Parathyroid adenoma (tissue), 2 donors: ENCODE data around the gene USH2A.

Experiments used
- H2AFZ ChIP-seq: fragments of 300-600 bp; sonication (generic); one replicate; pipeline ENCODE4 v1.7.0; 2017; ENCODE audit warnings: antibody characterized with exemption, mild to moderate bottlenecking
- H3K27ac ChIP-seq: fragments of 300-600 bp; sonication (generic); one replicate; pipeline ENCODE4 v1.7.0; 2017
- H3K27me3 ChIP-seq: fragments of 300-600 bp; sonication (generic); one replicate; pipeline ENCODE4 v1.7.0; 2017; ENCODE audit warnings: low read length; ENCODE audit not compliant: control insufficient read depth, insufficient read depth
- H3K36me3 ChIP-seq: fragments of 300-600 bp; sonication (generic); one replicate; pipeline ENCODE4 v1.7.0; 2017; ENCODE audit warnings: low read length; ENCODE audit not compliant: control insufficient read depth, insufficient read depth
- H3K4me1 ChIP-seq: fragments of 300-600 bp; sonication (generic); one replicate; pipeline ENCODE4 v1.7.0; 2017; ENCODE audit warnings: control low read depth
- H3K4me2 ChIP-seq: fragments of 300-600 bp; sonication (generic); one replicate; pipeline ENCODE4 v1.7.0; 2017; ENCODE audit warnings: low read length
- H3K4me3 ChIP-seq: fragments of 300-600 bp; sonication (generic); one replicate; pipeline ENCODE4 v1.7.0; 2017; ENCODE audit warnings: low read depth, low read length
- H3K79me2 ChIP-seq: fragments of 300-600 bp; sonication (generic); one replicate; pipeline ENCODE4 v1.7.0; 2017; ENCODE audit warnings: control low read depth
- H3K9ac ChIP-seq: fragments of 300-600 bp; sonication (generic); one replicate; pipeline ENCODE4 v1.7.0; 2017; ENCODE audit warnings: mild to moderate bottlenecking
- H3K9me3 ChIP-seq: fragments of 300-600 bp; sonication (generic); one replicate; pipeline ENCODE4 v1.7.0; 2017; ENCODE audit warnings: low read length; ENCODE audit not compliant: control insufficient read depth
- CTCF ChIP-seq: fragments of 300-600 bp; sonication (generic); IDR thresholded peaks from one replicate; pipeline ENCODE4 v1.7.0; 2017; ENCODE audit warnings: antibody characterized with exemption, mild to moderate bottlenecking
- donor health status: primary hyperparathyroidism.

The USH2A gene

GRCh38 chr1:215761446-215761845 is 661.8 kb downstream of the USH2A start:
- H2AFZ ChIP-seq: no peak overlapping the region
- no peak overlapping the region for H3K9ac ChIP-seq
- no peak overlapping the region for H3K4me2 ChIP-seq
- H3K27ac ChIP-seq: no peak overlapping the region
- no peak for TF ChIP-seq CTCF
- H3K9me3 ChIP-seq: no peaks in the 10 kb centered on the region
- no peaks in the 10 kb centered on the region for H3K4me1 ChIP-seq
- no peak overlapping the region for H3K4me3 ChIP-seq
- H3K27me3 ChIP-seq: no peaks in the 10 kb centered on the region
- no peaks in the 10 kb centered on the region for H3K36me3 ChIP-seq
- H3K79me2 ChIP-seq: no peaks in the 10 kb centered on the region

- no peak for TF ChIP-seq CTCF
- H2AFZ ChIP-seq: no peak overlapping the region
- no peaks in the 10 kb centered on the region for H3K9me3 ChIP-seq
- H3K4me1 ChIP-seq: no peaks in the 10 kb centered on the region
- H3K4me2 ChIP-seq: no peak overlapping the region
- no peaks in the 10 kb centered on the region for H3K79me2 ChIP-seq
- no peak overlapping the region for H3K27ac ChIP-seq
- no peak overlapping the region for H3K4me3 ChIP-seq
- no peak overlapping the region for H3K9ac ChIP-seq
- no peaks in the 10 kb centered on the region for H3K36me3 ChIP-seq
- H3K27me3 ChIP-seq: no peaks in the 10 kb centered on the region
These were observed 669.1 kb downstream of the USH2A start for GRCh38 chr1:215754112-215754511.

GRCh38 chr1:215749414-215749813 is 673.8 kb downstream of the USH2A start:
- no peak overlapping the region for H3K4me2 ChIP-seq
- no peaks in the 10 kb centered on the region for H3K36me3 ChIP-seq
- no peaks in the 10 kb centered on the region for H3K79me2 ChIP-seq
- H3K4me1 ChIP-seq: no peaks in the 10 kb centered on the region
- H3K27ac ChIP-seq: no peak overlapping the region
- H3K27me3 ChIP-seq: no peaks in the 10 kb centered on the region
- H3K9ac ChIP-seq: no peak overlapping the region
- no peak overlapping the region for H3K4me3 ChIP-seq
- H3K9me3 ChIP-seq: no peaks in the 10 kb centered on the region
- TF ChIP-seq CTCF: no peak
- H2AFZ ChIP-seq: no peak overlapping the region

- H3K4me2 ChIP-seq: no peak overlapping the region
- H3K79me2 ChIP-seq: no peaks in the 10 kb centered on the region
- H3K9ac ChIP-seq: no peak overlapping the region
- no peak overlapping the region for H2AFZ ChIP-seq
- TF ChIP-seq CTCF: no peak
- no peaks in the 10 kb centered on the region for H3K4me1 ChIP-seq
- no peaks in the 10 kb centered on the region for H3K9me3 ChIP-seq
- H3K4me3 ChIP-seq: no peak overlapping the region
- no peak overlapping the region for H3K27ac ChIP-seq
- no peaks in the 10 kb centered on the region for H3K36me3 ChIP-seq
- H3K27me3 ChIP-seq: no peaks in the 10 kb centered on the region
These were observed 674.8 kb downstream of the USH2A start for GRCh38 chr1:215748431-215748830.

GRCh38 chr1:215744419-215744818 is 678.8 kb downstream of the USH2A start:
- TF ChIP-seq CTCF: no peak
- no peaks in the 10 kb centered on the region for H3K36me3 ChIP-seq
- no peak overlapping the region for H3K9ac ChIP-seq
- H3K4me1 ChIP-seq: no peaks in the 10 kb centered on the region
- no peak overlapping the region for H3K27ac ChIP-seq
- no peak overlapping the region for H3K4me2 ChIP-seq
- no peak overlapping the region for H2AFZ ChIP-seq
- H3K4me3 ChIP-seq: no peak overlapping the region
- no peaks in the 10 kb centered on the region for H3K9me3 ChIP-seq
- no peaks in the 10 kb centered on the region for H3K79me2 ChIP-seq
- H3K27me3 ChIP-seq: no peaks in the 10 kb centered on the region
